Activated T-cell treated with anti-CD3 and anti-CD28 coated beads for 1 hour (primary cell): Measurements from ENCODE around the gene ENPP4.
"Not testable (repeated sequence)": the region's sequence is repeated elsewhere in the genome, so short reads cannot be mapped to it uniquely, and the experiment has no call there.

Experiments
- DNase-seq: peaks from one replicate; pipeline ENCODE4 v3.0.0-alpha.2; 2020; ENCODE audit warnings: low read depth

The ENPP4 gene, protein sequence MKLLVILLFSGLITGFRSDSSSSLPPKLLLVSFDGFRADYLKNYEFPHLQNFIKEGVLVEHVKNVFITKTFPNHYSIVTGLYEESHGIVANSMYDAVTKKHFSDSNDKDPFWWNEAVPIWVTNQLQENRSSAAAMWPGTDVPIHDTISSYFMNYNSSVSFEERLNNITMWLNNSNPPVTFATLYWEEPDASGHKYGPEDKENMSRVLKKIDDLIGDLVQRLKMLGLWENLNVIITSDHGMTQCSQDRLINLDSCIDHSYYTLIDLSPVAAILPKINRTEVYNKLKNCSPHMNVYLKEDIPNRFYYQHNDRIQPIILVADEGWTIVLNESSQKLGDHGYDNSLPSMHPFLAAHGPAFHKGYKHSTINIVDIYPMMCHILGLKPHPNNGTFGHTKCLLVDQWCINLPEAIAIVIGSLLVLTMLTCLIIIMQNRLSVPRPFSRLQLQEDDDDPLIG

DNA sequence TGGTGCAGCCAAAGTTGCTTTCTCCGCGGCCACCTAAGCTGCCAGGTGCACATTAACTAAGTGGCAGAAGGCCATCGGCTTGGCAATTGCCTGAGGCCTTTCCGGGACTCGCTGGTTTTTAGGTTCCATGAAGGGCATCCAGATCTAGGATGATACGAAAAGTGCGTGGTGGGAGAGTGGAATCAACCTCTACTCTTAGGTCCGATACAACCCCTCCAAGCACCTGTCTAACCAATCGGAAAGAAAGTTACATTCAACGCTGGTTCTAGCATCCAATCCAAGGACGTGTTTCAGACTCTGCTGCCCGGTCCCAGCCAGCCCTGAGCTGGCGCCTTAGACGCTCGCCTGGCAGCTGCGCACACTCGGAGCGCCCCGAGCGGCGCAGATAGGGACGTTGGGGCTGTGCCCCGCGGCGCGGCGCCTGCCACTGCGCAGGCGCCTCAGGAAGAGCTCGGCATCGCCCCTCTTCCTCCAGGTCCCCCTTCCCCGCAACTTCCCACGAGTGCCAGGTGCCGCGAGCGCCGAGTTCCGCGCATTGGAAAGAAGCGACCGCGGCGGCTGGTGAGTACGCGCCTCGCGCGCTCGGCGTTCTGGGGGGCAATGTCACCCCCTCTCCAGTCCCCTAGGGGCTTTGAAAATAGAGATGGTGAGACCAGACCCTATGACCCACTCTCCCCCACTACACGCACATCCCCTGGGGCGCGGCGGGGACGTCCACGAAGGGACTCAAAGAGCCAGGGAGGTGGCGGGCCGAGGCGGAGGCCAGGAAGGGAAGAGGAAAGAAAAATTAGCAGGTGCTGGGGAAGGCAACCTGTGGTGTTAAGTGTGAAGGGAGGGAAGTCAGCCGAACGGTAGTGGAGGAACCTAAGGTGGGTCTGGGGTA, at the start of gene ENPP4:
Gene ENPP4, plus strand, starts transcription at position 361 of the 883 bp plus-strand sequence. CDS start 9,595 bp downstream, outside the sequence.
- peak; percentile 77 for DNase-seq

DNA sequence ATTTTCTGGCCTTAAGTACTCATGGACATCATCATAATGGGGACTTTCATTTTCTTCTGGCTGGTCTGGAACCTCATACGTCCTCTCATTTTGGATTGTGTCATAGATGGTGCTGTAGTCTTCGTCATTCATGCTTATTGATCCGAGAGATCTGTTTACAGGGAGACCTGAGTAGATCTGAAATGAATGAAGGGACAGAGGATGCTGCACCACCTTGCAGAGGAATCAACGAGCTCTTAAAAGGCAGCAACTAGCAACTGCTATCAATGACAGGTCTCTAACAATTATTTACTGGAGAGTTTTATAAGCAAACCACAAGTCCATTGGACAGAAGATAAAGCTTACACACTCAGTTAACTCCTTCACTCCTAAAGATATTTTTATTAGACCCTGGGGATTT, 49.7 kb upstream of the ENPP4 start:
- DNase-seq, result no peak

DNA sequence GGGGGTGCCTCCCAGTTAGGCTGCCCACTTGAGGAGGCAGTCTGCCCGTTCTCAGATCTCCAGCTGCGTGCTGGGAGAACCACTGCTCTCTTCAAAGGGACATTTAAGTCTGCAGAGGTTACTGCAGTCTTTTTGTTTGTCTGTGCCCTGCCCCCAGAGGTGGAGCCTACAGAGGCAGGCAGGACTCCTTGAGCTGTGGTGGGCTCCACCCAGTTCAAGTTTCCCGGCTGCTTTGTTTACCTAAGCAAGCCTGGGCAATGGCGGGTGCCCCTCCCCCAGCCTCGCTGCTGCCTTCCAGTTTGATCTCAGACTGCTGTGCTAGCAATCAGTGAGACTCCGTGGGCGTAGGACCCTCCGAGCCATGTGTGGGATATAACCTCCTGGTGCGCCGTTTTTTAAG, 44.1 kb upstream of the ENPP4 start:
- DNase-seq, result not testable (repeated sequence)

DNA sequence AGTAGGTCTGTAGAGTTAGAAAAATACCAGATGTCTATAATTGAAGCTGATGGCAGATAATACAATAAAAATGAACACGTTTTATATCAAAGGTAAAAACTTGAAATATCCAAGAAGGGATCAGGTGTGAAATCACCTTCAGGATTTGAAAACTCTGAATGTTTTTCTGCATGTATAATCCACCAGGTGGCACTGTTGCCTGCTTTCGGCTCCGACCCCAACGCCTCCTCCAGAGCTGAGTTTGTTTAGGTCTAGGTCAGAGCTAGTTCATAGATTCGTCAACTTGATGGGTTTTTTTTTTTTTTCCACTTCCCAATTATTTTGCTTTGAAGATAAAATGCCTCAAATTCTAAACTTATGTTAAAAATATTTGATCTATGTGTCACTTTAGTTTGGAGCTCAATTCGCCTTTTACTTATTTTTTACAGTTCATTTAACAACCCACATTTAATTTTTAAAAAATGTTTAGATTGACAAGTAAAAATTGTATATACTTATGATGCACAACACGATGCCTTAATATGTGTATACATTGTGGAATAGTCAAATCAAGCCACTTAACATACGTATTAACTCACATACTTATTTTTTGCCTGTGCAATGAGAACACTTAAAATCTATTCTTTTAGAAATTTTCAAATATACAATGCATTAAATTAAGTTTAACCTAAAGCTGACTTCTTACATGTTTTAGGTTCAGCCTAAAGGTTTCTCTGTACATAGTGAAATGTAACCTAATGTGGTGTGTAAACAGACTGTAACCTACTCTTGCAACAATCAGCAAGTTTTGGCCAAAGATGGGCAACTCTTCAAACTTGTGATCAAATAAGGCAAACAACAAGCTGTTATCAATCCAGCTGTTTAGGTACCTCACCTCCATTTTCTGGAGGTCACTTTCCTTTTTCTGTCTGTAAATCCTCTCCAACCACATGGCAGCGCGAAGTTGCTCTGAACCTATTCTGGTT, 39.4 kb upstream of the ENPP4 start:
- DNase-seq, result peak; percentile 46

DNA sequence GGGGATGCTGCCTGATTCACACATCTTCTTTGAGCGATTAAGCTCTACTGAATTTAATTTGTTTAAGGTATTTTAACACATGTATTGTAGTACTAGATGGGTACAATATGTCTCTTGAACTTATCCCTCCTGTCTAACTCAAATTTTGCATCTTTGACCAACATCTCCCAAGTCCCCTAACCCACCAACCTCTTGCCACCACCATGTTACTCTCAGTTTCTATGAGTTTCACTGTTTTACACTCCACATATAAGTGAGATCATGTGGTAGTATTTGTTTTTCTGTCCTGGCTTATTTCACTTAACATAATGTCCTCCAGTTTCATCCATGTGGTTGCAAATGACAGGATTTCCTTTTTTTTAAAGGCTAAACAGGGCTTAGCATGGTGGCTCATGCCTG, 38.7 kb upstream of the ENPP4 start:
- no peak for DNase-seq

DNA sequence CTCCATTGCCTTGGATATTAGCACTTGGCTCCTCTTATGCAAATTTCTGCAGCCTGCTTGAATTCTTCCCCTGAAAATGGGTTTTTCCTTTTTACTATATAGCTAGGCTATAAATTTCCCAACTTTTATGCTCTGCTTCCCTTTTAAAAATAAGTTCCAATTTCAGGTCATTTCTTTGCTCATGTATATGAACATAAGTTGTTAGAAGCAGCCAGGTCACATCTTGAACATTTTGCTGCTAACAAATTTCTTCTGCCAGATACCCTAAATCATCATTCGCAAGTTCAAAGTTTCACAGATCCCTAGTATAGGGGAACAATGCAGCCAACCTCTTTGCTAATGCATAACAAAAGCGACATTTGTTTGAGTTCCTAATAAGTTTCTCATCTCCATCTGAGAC, 34.5 kb upstream of the ENPP4 start:
- no peak for DNase-seq

DNA sequence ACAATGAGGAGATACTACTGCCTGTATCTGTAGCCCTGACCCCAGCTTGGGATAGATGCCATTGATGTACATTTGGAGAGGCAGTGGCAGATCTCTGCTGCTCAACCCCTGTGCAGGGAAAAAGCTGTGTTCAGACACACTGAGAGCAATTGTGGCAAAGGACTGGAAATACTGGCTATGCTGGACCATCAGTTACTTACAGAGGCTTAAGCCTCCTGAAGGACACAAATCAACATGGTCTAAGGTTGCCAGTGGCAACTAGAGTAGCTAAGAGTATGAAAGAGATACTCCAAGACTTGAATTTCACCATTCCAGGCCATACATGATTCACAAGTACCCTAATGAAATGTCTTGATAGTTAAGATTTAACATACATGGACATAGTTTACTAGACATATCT, 32.4 kb upstream of the ENPP4 start:
- no peak for DNase-seq

DNA sequence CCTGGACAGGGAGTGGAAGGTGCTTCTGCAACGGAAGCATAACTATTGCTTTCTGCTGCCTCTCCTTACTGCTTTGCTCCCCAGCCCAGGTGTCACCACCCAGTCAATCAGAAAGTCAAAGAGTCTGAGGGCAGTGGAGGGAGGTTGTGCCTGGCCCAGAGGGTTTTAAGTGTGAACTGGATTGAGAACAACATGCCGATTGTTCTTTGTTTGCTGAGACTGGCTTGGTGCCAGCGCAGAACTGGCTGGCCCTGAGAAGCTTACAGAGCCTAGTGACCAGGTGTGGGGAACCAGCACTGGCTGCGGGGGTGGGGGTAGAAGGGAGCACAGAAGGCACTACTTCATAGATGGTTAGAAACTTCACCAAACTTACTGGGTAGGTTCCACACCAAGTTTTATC, 31.1 kb upstream of the ENPP4 start:
- no peak for DNase-seq

DNA sequence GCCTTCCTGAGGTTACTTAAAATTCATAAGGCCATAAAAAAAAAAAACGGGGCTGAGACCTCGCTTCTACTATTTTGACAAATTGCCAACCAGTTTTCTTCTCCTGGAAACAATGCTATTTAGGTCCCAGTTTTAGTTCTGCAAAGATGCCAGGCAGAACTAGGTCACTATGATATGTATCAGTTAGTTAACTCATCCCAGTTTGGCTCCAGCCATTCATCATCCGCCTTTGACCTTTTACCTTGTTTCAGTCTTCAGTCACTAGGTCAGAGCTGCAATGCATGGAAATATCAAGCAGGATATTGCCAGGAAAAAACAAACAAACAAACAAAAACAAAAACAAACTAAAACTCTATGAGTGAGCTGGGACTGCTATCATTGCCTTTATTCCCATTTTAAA, 29.8 kb upstream of the ENPP4 start:
- DNase-seq, result no peak

DNA sequence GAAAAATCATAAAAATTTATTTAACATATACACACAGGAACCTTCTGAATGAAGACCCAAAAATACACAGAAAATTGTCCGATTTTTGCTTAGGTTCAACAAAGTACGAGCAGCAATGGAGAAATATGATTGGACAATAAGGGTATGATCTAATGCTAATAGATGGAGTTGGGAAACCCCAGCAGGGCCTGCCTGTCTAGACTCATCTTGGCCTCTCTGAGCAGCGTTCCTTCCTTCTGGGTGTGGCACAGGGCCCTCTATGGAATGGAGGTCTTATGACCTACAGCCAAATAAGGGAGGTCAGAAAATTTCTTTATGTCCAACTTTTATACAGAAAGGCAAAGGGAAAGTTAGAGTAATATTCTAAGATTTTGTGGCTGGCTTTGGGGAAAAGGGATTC, 27.7 kb upstream of the ENPP4 start:
- no peak for DNase-seq

DNA sequence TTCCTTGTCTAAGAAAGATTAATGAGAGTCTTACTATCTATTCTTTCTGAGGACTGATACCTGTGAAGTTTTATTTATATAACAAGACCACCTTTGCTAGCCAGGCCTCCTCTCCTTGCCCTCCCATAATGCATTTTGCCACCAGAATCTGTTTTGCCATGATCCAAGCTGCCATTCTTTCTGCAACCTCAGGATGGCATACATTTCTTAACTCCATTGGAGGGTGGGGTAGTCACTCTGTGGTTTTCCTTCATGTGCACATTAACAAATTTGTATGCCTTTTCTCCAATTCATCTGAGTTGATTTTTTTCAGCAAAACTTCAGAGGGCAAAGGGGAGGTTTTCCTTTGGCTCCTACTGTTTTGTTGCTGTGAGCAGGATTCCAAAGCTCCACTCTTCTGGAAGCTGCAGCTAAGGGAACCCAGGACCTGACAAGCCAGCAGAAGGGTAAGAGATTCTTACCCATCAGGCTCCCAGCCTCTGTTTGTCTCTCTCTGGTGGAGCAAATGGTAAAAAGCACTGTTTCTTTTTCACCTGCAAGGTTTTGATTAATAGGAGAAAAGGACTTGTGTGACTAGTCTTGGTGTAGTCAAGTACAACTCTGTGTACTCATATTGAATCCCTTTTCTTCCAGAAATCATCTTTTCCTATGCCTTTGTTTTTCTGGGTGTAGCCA, 26.2 kb upstream of the ENPP4 start:
- no peak for DNase-seq

DNA sequence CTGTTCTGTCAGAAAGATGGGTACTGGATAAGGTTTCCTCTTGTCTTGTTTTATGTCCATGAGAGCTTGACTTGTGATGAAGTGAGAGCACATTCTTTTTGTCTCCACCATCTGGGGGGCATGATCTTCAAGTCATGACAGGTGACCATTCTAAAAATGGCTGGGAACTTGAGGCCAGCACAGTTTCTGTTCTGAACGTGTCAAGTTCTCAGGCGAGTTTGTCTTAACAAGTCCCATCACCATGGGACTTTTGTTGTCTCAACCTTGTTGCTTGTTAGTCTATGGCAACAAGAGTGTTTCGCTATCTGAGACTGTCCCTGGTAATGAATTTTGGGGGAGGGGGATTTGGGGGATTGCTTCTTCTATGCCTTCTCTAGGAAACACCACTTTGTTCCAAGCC, 25.6 kb upstream of the ENPP4 start:
- DNase-seq, result no peak

DNA sequence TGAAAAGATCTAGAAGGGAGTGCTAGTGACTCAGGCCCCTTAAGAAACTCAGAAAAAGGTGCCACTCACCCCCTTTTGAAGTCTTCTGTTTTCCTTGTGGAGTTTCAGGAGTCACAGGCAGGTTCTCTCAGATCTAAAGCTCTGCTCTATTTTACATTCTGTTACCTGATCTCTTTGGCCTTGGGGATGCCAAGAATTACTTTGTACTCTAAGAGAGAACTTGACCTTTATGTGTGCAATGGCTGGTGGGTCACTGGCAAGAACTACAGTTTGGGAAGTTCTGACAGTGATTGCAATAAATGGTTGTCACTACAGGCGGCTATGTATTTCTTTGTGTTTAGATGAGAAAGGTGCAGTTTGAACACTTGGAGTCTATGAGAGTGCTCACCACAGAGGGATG, 24.2 kb upstream of the ENPP4 start:
- DNase-seq, result no peak

DNA sequence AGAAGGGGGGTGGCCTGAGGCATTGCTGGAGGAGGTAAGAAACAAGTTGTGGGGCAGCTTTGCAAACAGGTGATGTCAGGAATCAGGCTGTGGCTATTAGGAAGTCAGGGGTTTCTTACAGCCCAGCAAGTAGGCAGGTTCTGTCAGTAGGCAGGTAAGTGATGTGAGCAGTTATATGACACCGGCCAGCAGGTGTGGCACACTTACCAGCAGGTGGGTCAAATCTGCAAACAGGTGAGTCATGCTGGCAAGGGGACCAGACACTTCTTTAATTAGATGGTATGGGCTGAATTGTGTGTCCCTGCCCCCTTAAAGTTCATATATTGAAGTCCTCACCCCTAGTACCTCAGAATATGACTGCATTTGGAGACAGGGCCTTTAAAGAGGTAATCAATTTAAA, 16.4 kb upstream of the ENPP4 start:
- DNase-seq, result no peak

DNA sequence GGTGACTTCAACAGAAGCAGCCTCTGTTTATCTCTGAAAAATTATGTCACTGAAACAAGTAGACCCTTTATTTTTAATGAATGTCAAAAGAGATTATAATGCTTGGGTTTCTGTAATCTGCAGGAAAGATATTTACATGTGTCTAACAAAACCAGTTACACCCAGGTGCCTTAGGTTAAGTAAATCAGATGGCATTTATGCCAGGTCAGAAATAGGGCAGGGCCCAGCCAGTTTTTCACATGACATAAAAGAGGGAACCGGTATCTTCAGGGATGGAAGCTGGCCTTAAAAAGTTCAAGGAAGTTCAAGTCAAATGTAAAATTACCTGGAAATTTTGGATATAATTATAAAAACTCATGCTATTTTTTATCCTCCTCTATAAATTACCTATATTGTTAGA, 14.2 kb upstream of the ENPP4 start:
- no peak for DNase-seq

DNA sequence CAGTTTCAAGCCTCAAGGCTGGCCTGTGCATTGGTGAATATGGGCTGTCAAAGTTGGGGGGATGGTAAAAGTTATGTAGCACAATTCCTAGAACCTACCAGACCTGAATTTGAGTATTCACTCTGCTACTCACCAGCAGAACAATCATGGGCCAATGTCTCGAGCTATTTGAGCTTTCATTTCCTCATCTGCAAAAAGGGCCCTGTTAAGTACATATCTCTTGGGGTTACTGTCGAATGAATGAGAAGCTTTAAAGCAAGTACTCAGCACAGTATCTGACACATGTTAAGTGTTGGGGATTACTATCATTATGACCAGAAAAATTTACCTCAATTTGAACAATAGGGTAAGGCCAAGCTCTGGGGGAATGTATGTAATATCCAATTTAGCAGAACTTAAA, 13.5 kb upstream of the ENPP4 start:
- DNase-seq, result no peak

DNA sequence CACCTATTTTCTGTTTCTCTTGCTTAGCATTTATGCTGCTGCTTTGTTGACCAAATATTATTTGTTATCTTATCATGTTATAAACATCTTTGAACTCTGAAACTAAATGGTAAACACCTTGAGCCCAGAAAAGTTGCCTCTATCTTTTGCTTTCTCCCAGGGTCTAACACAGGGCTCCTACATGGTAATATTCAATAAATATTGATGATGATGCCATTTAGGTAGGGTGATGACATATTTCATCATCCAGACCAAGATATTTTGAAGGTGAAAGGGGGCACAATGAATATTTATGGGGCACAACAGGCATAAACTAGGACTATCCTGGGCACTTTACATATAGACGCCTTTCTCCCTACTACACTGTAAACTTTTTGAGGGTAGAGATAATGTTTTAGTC, 11.6 kb upstream of the ENPP4 start:
- DNase-seq, result no peak

DNA sequence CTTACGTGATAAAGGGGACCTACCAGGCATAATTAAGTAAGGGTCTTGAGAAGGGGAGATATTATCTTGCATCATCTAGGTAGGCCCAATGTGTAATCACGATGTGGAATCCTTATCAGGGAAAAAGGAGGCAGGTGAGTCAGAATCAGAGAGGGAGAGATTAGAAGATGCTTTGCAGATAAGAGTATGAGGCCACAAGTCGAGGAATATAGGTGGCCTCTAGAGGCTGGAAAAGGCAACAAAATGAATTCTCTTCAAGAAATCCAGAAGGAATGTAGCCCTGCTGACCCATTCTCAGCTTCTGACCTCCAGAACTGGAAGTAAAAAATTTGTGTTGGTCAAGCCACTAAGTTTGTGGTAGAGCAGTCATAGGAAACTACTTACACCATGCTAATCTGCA, 11.0 kb upstream of the ENPP4 start:
- DNase-seq, result no peak

DNA sequence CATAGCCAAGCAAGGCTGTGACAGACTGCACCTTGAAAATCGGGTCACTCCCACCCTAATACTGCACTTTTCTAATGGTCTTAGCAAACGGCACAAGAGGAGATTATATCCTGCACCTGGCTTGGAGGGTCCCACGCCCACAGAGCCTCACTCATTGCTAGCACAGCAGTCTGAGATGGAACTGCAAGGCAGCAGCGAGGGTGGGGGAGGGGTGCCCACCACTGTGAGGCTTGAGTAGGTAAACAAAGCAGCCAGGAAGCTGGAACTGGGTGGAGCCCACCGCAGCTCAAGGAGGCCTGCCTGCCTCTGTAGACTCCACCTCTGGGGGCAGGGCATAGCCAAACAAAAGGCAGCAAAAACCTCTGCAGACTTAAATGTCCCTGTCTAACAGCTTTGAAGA, 10.1 kb upstream of the ENPP4 start:
- DNase-seq, result not testable (repeated sequence)

DNA sequence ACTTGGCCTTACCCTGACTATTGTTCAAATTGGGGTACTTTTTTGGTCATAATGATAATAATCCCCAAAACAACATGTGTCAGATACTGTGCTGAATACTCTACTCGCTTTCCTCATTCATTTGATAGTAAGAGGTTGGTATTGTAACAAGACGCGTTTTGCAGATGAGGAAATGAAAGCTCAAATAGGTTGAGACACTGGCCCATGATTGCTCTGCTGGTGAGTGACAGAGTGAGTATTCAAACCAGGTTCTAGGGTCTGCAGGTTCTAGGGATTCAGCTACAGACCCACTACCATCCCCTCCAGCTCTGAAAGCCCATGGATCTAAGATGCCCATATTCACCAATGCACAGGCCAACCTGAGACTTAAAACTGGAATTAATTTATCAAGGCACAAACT, 1.3 kb upstream of the ENPP4 start:
- DNase-seq, result no peak

DNA sequence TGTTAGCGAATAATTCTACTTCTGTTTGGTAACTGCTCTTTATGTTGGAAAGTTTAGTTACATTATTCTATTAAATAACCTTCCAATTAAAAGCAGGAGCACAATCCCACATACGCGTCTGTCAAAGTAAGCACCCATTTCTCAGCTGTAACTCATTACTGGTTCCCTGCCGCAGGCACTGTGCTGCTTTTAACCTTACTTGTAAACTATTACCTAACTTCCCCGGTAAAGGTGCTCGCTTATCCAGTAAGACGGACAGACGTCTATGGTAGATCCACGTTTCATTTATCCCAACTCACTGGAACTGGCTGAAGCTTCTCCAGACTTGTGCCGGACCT, 529 bp upstream of the ENPP4 start:
- no peak for DNase-seq

DNA sequence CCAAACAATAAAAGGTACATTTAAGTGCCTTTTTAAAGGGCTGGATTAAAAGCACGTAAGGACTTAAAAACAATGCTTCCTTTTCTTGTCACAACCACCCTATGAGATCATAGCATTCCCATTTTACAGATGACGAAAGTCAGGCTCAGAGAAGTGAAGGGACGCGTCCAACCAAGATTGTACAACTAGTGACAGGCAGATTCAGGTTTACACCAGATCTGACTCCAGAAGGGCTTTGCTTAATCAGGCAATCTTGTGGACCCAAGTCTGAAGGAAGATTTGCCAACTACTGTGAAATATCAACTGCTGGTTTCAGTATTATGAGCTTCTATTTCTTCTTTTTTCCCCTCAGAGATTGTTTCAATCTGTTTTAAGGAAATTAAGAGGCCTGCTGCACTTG, 877 bp downstream of the ENPP4 start:
- no peak for DNase-seq
